ENCODE measurements around the gene CNIH3.

DNA sequence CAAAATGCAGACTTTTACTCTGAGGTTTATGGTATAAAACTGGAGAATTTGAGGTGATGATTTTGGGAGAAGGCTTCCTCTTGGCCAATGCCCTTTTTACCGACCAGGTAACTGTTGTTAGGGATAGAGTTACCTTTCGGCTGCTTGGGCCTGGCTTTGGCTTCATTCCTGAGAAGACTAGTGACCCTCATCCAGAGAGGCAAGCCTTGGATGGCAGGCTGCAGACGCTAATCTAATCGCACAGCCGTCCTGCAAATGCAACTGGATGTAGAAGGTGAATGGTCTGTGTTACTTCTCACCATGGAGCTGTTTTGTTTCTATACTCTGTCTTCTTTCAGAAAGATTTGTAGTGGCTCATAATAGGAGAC lies 124.6 kb downstream of the CNIH3 start:
- TF ChIP-seq POLR2A (IDR thresholded peaks at IDR 0.05; ENCODE audit: low read depth, low read length) = no peak
- TF ChIP-seq, protein P1, sequence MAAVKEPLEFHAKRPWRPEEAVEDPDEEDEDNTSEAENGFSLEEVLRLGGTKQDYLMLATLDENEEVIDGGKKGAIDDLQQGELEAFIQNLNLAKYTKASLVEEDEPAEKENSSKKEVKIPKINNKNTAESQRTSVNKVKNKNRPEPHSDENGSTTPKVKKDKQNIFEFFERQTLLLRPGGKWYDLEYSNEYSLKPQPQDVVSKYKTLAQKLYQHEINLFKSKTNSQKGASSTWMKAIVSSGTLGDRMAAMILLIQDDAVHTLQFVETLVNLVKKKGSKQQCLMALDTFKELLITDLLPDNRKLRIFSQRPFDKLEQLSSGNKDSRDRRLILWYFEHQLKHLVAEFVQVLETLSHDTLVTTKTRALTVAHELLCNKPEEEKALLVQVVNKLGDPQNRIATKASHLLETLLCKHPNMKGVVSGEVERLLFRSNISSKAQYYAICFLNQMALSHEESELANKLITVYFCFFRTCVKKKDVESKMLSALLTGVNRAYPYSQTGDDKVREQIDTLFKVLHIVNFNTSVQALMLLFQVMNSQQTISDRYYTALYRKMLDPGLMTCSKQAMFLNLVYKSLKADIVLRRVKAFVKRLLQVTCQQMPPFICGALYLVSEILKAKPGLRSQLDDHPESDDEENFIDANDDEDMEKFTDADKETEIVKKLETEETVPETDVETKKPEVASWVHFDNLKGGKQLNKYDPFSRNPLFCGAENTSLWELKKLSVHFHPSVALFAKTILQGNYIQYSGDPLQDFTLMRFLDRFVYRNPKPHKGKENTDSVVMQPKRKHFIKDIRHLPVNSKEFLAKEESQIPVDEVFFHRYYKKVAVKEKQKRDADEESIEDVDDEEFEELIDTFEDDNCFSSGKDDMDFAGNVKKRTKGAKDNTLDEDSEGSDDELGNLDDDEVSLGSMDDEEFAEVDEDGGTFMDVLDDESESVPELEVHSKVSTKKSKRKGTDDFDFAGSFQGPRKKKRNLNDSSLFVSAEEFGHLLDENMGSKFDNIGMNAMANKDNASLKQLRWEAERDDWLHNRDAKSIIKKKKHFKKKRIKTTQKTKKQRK (IDR thresholded peaks at IDR 0.05; ENCODE audit: low read depth, low read length) = no peak
- no peak for TF ChIP-seq ZNF274 (IDR thresholded peaks at IDR 0.05; ENCODE audit: insufficient read depth, insufficient read length)

Measured in GM12878 (cell line).